Panc1 (cell line): ENCODE measurements around the gene RRBP1.

Source experiments
- TF ChIP-seq, protein P1 (sequence below), 2 experiments: IDR thresholded peaks; 2 replicates each; pipeline ENCODE4 v1.6.1; 2011 to 2012; ENCODE audit warnings: low read depth in 2 of 2, control low read depth in 1 of 2, low read length in 1 of 2, mild to moderate bottlenecking in 1 of 2, moderate library complexity in 1 of 2; ENCODE audit not compliant: insufficient read depth in 1 of 2
- TF ChIP-seq, protein P2 (sequence below): fragments of 450-650 bp; IDR thresholded peaks from 2 replicates; pipeline ENCODE4 v1.5.1; 2017; ENCODE audit warnings: mild to moderate bottlenecking

- TF ChIP-seq, protein P1, sequence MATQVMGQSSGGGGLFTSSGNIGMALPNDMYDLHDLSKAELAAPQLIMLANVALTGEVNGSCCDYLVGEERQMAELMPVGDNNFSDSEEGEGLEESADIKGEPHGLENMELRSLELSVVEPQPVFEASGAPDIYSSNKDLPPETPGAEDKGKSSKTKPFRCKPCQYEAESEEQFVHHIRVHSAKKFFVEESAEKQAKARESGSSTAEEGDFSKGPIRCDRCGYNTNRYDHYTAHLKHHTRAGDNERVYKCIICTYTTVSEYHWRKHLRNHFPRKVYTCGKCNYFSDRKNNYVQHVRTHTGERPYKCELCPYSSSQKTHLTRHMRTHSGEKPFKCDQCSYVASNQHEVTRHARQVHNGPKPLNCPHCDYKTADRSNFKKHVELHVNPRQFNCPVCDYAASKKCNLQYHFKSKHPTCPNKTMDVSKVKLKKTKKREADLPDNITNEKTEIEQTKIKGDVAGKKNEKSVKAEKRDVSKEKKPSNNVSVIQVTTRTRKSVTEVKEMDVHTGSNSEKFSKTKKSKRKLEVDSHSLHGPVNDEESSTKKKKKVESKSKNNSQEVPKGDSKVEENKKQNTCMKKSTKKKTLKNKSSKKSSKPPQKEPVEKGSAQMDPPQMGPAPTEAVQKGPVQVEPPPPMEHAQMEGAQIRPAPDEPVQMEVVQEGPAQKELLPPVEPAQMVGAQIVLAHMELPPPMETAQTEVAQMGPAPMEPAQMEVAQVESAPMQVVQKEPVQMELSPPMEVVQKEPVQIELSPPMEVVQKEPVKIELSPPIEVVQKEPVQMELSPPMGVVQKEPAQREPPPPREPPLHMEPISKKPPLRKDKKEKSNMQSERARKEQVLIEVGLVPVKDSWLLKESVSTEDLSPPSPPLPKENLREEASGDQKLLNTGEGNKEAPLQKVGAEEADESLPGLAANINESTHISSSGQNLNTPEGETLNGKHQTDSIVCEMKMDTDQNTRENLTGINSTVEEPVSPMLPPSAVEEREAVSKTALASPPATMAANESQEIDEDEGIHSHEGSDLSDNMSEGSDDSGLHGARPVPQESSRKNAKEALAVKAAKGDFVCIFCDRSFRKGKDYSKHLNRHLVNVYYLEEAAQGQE (IDR thresholded peaks at IDR 0.05; ENCODE audit: insufficient read depth in 1 of 2, low read depth in 2 of 2, low read length in 1 of 2): no peak
- TF ChIP-seq, protein P2, sequence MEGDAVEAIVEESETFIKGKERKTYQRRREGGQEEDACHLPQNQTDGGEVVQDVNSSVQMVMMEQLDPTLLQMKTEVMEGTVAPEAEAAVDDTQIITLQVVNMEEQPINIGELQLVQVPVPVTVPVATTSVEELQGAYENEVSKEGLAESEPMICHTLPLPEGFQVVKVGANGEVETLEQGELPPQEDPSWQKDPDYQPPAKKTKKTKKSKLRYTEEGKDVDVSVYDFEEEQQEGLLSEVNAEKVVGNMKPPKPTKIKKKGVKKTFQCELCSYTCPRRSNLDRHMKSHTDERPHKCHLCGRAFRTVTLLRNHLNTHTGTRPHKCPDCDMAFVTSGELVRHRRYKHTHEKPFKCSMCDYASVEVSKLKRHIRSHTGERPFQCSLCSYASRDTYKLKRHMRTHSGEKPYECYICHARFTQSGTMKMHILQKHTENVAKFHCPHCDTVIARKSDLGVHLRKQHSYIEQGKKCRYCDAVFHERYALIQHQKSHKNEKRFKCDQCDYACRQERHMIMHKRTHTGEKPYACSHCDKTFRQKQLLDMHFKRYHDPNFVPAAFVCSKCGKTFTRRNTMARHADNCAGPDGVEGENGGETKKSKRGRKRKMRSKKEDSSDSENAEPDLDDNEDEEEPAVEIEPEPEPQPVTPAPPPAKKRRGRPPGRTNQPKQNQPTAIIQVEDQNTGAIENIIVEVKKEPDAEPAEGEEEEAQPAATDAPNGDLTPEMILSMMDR: no peak
Measured at GRCh38 chr20:17728074-17728473, 46.0 kb upstream of the RRBP1 start.
